ENCODE results near the gene MRPL4.

DNA sequence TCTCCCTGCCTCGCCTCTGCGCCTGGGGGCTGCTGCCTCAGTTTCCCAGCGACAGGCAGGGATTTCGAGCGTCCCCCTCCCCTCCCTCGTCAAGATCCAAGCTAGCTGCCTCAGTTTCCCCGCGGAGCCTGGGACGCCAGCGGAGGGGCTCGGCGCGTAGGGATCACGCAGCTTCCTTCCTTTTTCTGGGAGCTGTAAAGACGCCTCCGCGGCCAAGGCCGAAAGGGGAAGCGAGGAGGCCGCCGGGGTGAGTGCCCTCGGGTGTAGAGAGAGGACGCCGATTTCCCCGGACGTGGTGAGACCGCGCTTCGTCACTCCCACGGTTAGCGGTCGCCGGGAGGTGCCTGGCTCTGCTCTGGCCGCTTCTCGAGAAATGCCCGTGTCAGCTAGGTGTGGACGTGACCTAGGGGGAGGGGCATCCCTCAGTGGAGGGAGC, 18.2 kb downstream of the MRPL4 start:
- no peak for TF ChIP-seq CTCF (IDR thresholded peaks at IDR 0.05)
- no peak for TF ChIP-seq ZBTB43 (CRISPR knock-in tag; IDR thresholded peaks at IDR 0.05)

Measured in WTC11 (cell line).